Mesenchymal stem cell (in vitro differentiated cells and primary cell): ENCODE data around the gene TCF4.

Experiments
- DNase-seq: peaks from one replicate; pipeline ENCODE4 v3.0.0-alpha.2; 2013
- H2AFZ ChIP-seq: one replicate; pipeline ENCODE4 v1.6.1; 2013; ENCODE audit warnings: low read depth, mild to moderate bottlenecking, control low read depth, inconsistent platforms, low read length, moderate library complexity
- H2AK5ac ChIP-seq: 2 replicates; pipeline ENCODE4 v1.6.1; 2013; ENCODE audit warnings: low read length, moderate library complexity, mild to moderate bottlenecking, inconsistent platforms; ENCODE audit not compliant: severe bottlenecking
- H2BK120ac ChIP-seq: one replicate; pipeline ENCODE4 v1.6.1; 2013; ENCODE audit warnings: low read depth, mild to moderate bottlenecking, inconsistent platforms, low read length, moderate library complexity
- H2BK12ac ChIP-seq, 2 experiments: one replicate each; pipeline ENCODE4 v1.6.1; 2013; ENCODE audit warnings: inconsistent platforms in 2 of 2, low read length in 2 of 2, mild to moderate bottlenecking in 2 of 2, moderate library complexity in 2 of 2, control low read depth in 1 of 2
- H2BK15ac ChIP-seq: one replicate; pipeline ENCODE4 v1.6.1; 2013; ENCODE audit warnings: mild to moderate bottlenecking, low read depth, inconsistent platforms; ENCODE audit not compliant: poor library complexity, severe bottlenecking
- H2BK5ac ChIP-seq: 2 replicates; pipeline ENCODE4 v1.6.1; 2013; ENCODE audit warnings: low read depth, mild to moderate bottlenecking, low read length, control low read depth, inconsistent platforms; ENCODE audit not compliant: poor library complexity, severe bottlenecking
- H3K14ac ChIP-seq, 2 experiments: one replicate each; pipeline ENCODE4 v1.6.1; 2013; ENCODE audit warnings: inconsistent platforms in 2 of 2, low read length in 2 of 2, control low read depth in 1 of 2, mild to moderate bottlenecking in 1 of 2, moderate library complexity in 1 of 2
- H3K18ac ChIP-seq, 2 experiments: one replicate each; pipeline ENCODE4 v1.6.1; 2013; ENCODE audit warnings: inconsistent platforms in 2 of 2, low read length in 2 of 2, control low read depth in 1 of 2, low read depth in 1 of 2, mild to moderate bottlenecking in 1 of 2
- H3K23ac ChIP-seq, 2 experiments: one replicate each; pipeline ENCODE4 v1.6.1; 2013; ENCODE audit warnings: inconsistent platforms in 2 of 2, low read length in 2 of 2, mild to moderate bottlenecking in 2 of 2, moderate library complexity in 2 of 2, control low read depth in 1 of 2
- H3K27ac ChIP-seq: 2 replicates; pipeline ENCODE4 v1.5.1; 2013; ENCODE audit warnings: mild to moderate bottlenecking, moderate library complexity, low read length, control low read depth, inconsistent platforms; ENCODE audit not compliant: poor library complexity, severe bottlenecking
- H3K27me3 ChIP-seq, 2 experiments: 2 replicates each; pipeline versions ENCODE4 v1.6.1 to v1.7.0; 2013; ENCODE audit warnings: low read length in 2 of 2, mild to moderate bottlenecking in 2 of 2, moderate library complexity in 2 of 2, control low read depth in 1 of 2, inconsistent platforms in 1 of 2; ENCODE audit not compliant: control insufficient read depth in 1 of 2, insufficient read depth in 1 of 2
- H3K36me3 ChIP-seq, 2 experiments: 2 replicates each; pipeline versions ENCODE4 v1.6.1 to v1.7.0; 2013; ENCODE audit warnings: low read length in 2 of 2, control low read depth in 1 of 2, inconsistent platforms in 1 of 2, low read depth in 1 of 2, mild to moderate bottlenecking in 1 of 2; ENCODE audit not compliant: insufficient read depth in 2 of 2, control insufficient read depth in 1 of 2
- H3K4ac ChIP-seq, 2 experiments: one replicate each; pipeline ENCODE4 v1.6.1; 2013; ENCODE audit warnings: inconsistent platforms in 2 of 2, low read length in 2 of 2, mild to moderate bottlenecking in 2 of 2, moderate library complexity in 2 of 2, control low read depth in 1 of 2, low read depth in 1 of 2
- H3K4me1 ChIP-seq: 2 replicates; pipeline ENCODE4 v1.6.1; 2013; ENCODE audit warnings: low read depth, low read length, control low read depth; ENCODE audit not compliant: control insufficient read depth, insufficient read depth
- H3K4me2 ChIP-seq: 2 replicates; pipeline ENCODE4 v1.6.1; 2013; ENCODE audit warnings: low read length, mild to moderate bottlenecking, inconsistent platforms; ENCODE audit not compliant: poor library complexity, severe bottlenecking
- H3K4me3 ChIP-seq, 2 experiments: 2 replicates each; pipeline versions ENCODE4 v1.5.1 to v1.7.0; 2013; ENCODE audit warnings: low read length in 2 of 2, mild to moderate bottlenecking in 2 of 2, control low read depth in 1 of 2, low read depth in 1 of 2; ENCODE audit not compliant: insufficient read depth in 1 of 2
- H3K79me1 ChIP-seq: replicated peaks from 2 replicates; pipeline ENCODE4 v1.6.1; 2013; ENCODE audit warnings: mild to moderate bottlenecking, control low read depth, low read length, inconsistent platforms; ENCODE audit not compliant: poor library complexity, severe bottlenecking
- H3K9ac ChIP-seq: 2 replicates; pipeline ENCODE4 v1.7.0; 2013; ENCODE audit warnings: mild to moderate bottlenecking, low read length, moderate library complexity
- H3K9me3 ChIP-seq: 2 replicates; pipeline ENCODE4 v1.7.0; 2013; ENCODE audit warnings: mild to moderate bottlenecking, low read length; ENCODE audit not compliant: control insufficient read depth
- H4K8ac ChIP-seq: one replicate; pipeline ENCODE4 v1.6.1; 2013; ENCODE audit warnings: inconsistent platforms, mild to moderate bottlenecking, low read length, moderate library complexity
- H4K91ac ChIP-seq: one replicate; pipeline ENCODE4 v1.6.1; 2013; ENCODE audit warnings: mild to moderate bottlenecking, low read length, inconsistent platforms
- WGBS: methylation state at CpG from one replicate; pipeline ENCODE4 v1.1.7; 2013; ENCODE audit warnings: mixed read lengths; 5-methylcytosine and 5-hydroxymethylcytosine counted together

TCF4 gene

DNA sequence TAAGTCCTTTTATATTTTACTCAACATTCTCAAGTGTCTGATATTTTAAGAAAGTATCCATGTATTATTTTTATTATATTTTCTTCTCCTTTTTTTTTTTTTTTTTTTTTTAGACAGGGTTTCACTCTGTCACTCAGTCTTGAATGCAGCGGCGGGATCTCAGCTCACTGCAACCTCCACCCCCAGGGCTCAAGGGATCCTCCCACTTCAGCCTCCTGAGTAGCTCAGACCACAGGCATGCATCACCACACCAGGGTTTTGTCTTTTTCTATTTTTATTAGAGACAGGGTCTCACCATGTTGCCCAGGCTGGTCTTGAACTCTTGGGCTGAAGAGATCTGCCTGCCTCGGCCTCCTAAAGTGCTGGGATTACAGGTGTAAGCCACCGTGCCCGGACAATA, 212.1 kb downstream of the TCF4 start:
- Histone ChIP-seq H2BK15ac (no peak overlapping the region), H3K9me3 (peaks cover 3% of the 10 kb centered on the region), H3K36me3 (peaks cover 0 to 24% of the 10 kb centered on the region in 2 experiments), H3K27ac (no peak overlapping the region), H2BK120ac (no peak overlapping the region), H3K79me1 (peaks cover 12% of the 10 kb centered on the region), H3K9ac (no peak overlapping the region), H3K4me2 (no peak overlapping the region), H3K14ac (no peak overlapping the region), H4K91ac (no peak overlapping the region), H3K27me3 (no peaks in the 10 kb centered on the region), H3K4me3 (no peak overlapping the region), H2BK5ac (no peak overlapping the region), H3K23ac (no peak overlapping the region), H3K4me1 (no peaks in the 10 kb centered on the region), H4K8ac (no peak overlapping the region), H3K18ac (no peak overlapping the region), H2AFZ (no peak overlapping the region), H2BK12ac (no peak overlapping the region), H3K4ac (no peak overlapping the region), H2AK5ac (no peak overlapping the region)
- no peak for DNase-seq
- 100% methylated on average over 3 of the region's 5 CpGs for WGBS

DNA sequence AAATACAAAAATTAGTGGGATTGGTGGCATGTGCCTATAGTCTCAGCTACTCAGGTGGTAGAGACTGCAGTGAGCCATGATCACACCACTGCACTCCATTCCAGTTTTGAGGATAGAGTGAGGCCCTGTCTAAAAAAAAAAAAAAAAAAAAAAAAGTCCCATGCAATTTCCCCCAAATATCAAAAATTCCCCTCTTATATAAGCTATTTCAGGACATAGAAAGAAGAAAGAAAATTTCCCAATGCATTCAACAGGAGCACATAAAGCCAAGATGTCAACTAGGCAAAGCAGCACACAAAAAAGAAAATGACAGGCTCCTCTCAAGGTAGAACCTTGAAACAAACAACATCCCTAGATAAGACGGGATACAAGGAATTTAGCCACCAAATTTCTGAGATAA, 213.3 kb downstream of the TCF4 start:
- H3K36me3 ChIP-seq, result peaks cover 2 to 28% of the 10 kb centered on the region in 2 experiments
- no peak overlapping the region for H2BK120ac ChIP-seq
- H2AFZ ChIP-seq, result no peak overlapping the region
- no peak overlapping the region for H3K23ac ChIP-seq
- H3K27me3 ChIP-seq, result no peaks in the 10 kb centered on the region
- no peak overlapping the region for H3K9ac ChIP-seq
- no peak overlapping the region for H3K4me3 ChIP-seq
- H3K79me1 ChIP-seq, result peaks cover 14% of the 10 kb centered on the region
- H4K91ac ChIP-seq, result no peak overlapping the region
- H2BK15ac ChIP-seq, result no peak overlapping the region
- H3K4me2 ChIP-seq, result no peak overlapping the region
- H3K27ac ChIP-seq, result no peak overlapping the region
- no peak for DNase-seq
- no peak overlapping the region for H2BK12ac ChIP-seq
- H2AK5ac ChIP-seq, result no peak overlapping the region
- no peak overlapping the region for H3K14ac ChIP-seq
- H2BK5ac ChIP-seq, result no peak overlapping the region
- no CpG with 5 or more reads among the region's 1 CpG for WGBS
- H3K4me1 ChIP-seq, result no peaks in the 10 kb centered on the region
- H3K9me3 ChIP-seq, result peaks cover 3% of the 10 kb centered on the region
- no peak overlapping the region for H4K8ac ChIP-seq
- no peak overlapping the region for H3K4ac ChIP-seq
- no peak overlapping the region for H3K18ac ChIP-seq

DNA sequence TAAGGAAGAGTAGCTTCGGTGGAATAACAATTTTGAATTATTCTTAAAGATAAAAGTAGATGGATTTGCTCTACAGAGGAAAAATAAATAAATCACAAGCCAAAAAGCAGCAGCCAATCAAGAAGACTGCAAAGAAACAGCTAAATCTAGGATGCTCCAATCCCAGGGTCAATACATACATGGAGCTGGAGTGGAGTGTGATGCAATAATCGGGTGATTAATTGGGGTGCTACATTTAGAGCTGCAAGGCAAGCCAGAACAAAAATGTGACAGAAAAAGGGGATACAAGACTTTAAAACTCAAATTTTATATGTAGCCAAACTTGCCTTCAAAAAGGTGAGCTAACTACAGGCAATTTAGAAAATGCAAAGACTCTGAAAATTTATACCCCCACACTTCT, 215.8 kb downstream of the TCF4 start:
- Histone ChIP-seq H3K9me3 (peaks cover 3% of the 10 kb centered on the region), H2AK5ac (no peak overlapping the region), H2BK120ac (no peak overlapping the region), H3K4me2 (no peak overlapping the region), H4K8ac (no peak overlapping the region), H3K36me3 (peaks cover 2 to 18% of the 10 kb centered on the region in 2 experiments), H2BK15ac (no peak overlapping the region), H3K4me3 (no peak overlapping the region), H2BK5ac (no peak overlapping the region), H2BK12ac (no peak overlapping the region), H2AFZ (no peak overlapping the region), H4K91ac (no peak overlapping the region), H3K14ac (no peak overlapping the region), H3K27me3 (no peaks in the 10 kb centered on the region), H3K23ac (no peak overlapping the region), H3K79me1 (peaks cover 13% of the 10 kb centered on the region), H3K27ac (no peak overlapping the region), H3K9ac (no peak overlapping the region), H3K18ac (no peak overlapping the region), H3K4ac (no peak overlapping the region), H3K4me1 (no peaks in the 10 kb centered on the region)
- WGBS, result no CpG with 5 or more reads among the region's 2 CpGs
- no peak for DNase-seq

DNA sequence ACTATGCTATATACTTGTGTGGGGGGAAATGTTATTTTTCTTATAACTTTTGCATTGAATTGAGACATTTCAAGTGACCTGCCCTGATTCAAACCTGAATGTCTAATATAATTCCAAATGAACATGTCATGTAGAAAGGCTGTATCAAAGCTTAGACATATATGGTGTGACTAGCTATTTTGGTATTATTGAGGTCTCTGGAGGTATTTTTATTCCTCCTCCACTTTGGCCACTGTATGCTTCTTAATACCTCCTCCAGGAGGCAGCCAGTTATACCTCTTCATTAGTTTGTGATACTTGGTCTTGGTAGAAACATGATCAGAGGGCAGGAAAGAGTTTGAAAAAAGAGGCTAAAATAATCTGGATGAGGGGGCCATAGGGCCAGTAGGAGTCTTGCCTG, 217.1 kb downstream of the TCF4 start:
- Histone ChIP-seq H3K4ac (no peak overlapping the region), H3K36me3 (peaks cover 2 to 11% of the 10 kb centered on the region in 2 experiments), H2BK5ac (no peak overlapping the region), H3K4me3 (no peak overlapping the region), H2BK15ac (no peak overlapping the region), H3K4me1 (no peaks in the 10 kb centered on the region), H2AK5ac (no peak overlapping the region), H2AFZ (no peak overlapping the region), H3K79me1 (peaks cover 11% of the 10 kb centered on the region), H2BK12ac (no peak overlapping the region), H3K18ac (no peak overlapping the region), H2BK120ac (no peak overlapping the region), H3K4me2 (no peak overlapping the region), H3K9ac (no peak overlapping the region), H3K27ac (no peak overlapping the region), H3K14ac (no peak overlapping the region), H4K91ac (no peak overlapping the region), H3K9me3 (peaks cover 3% of the 10 kb centered on the region), H4K8ac (no peak overlapping the region), H3K27me3 (no peaks in the 10 kb centered on the region), H3K23ac (no peak overlapping the region)
- no peak for DNase-seq
